GM23248 (cell line): ENCODE results near the gene FAM120A.

Source experiments
- EZH2 ChIP-seq: fragments of 200-600 bp; sonication (generic); IDR thresholded peaks from 2 replicates; pipeline ENCODE4 v1.6.1; 2018; ENCODE audit warnings: antibody characterized with exemption, mild to moderate bottlenecking; ENCODE audit not compliant: insufficient read depth, poor library complexity, severe bottlenecking
- EZH2phosphoT487 ChIP-seq: fragments of 200-600 bp; sonication (generic); IDR thresholded peaks from 2 replicates; pipeline ENCODE4 v1.6.1; 2018; ENCODE audit warnings: antibody characterized with exemption, moderate library complexity, mild to moderate bottlenecking, low read depth; ENCODE audit not compliant: insufficient read depth

- no peak for TF ChIP-seq EZH2phosphoT487
- TF ChIP-seq EZH2: no peak
Measured at GRCh38 chr9:93595861-93596365, 144.4 kb downstream of the FAM120A start.
